Endothelial cell of umbilical vein (primary cell): ENCODE results near the gene PTGDS. TPM values are rescaled to one million over a fixed set of nuclear protein-coding genes. Genes with fewer than 3 reads are reported as not detected.

Experiments used
- BruUV-seq: library from RNA; stranded (reverse); fragments of 400-500 nt; replicated peaks from 2 replicates; lab custom pipeline; 2021; lab: Mats Ljungman, UMichigan
- CTCF ChIA-PET: fragments of 300-600, 350-600 bp; sonication (Branson Sonifier 250); formaldehyde crosslinking; loops from one replicate; lab custom pipeline; 2021; ENCODE audit warnings: antibody characterized with exemption, inconsistent platforms; lab: Charles Lee
- POLR2A ChIA-PET: fragments of 300-600, 350-600 bp; sonication (Branson Sonifier 250); formaldehyde crosslinking; loops from one replicate; lab custom pipeline; 2021; ENCODE audit warnings: antibody characterized with exemption, inconsistent platforms; lab: Charles Lee
- DNase-seq: peaks from one replicate; pipeline ENCODE4 v3.0.0-alpha.2; 2011; ENCODE audit warnings: low read depth, low spot score
- FAIRE-seq: peaks from 2 replicates; lab custom pipeline; 2011; peaks lifted over from hg19 to GRCh38; lab: Jason Lieb, UNC
- H2AFZ ChIP-seq: 2 replicates; pipeline ENCODE4 v1.6.0; 2012; ENCODE audit warnings: low read depth, low read length, control low read depth, inconsistent platforms
- H3K27ac ChIP-seq: 2 replicates; pipeline ENCODE4 v1.5.1; 2011; ENCODE audit warnings: low read depth, mild to moderate bottlenecking, control low read depth, low read length, moderate library complexity; ENCODE audit not compliant: insufficient read depth
- H3K27me3 ChIP-seq, 2 experiments: 2 replicates each; pipeline versions ENCODE4 v1.6.0 to v1.6.1; 2011; ENCODE audit warnings: low read length in 2 of 2, mixed read lengths in 1 of 2; ENCODE audit not compliant: control insufficient read depth in 2 of 2, insufficient read depth in 2 of 2
- H3K36me3 ChIP-seq, 2 experiments: 2 replicates in 1 of 2; 3 replicates in 1 of 2; pipeline ENCODE4 v1.5.1; 2011; ENCODE audit warnings: low read length in 2 of 2, mild to moderate bottlenecking in 1 of 2, moderate library complexity in 1 of 2; ENCODE audit not compliant: control insufficient read depth in 2 of 2, insufficient read depth in 2 of 2; ENCODE audit errors: extremely low read depth in 1 of 2
- H3K4me1 ChIP-seq: 3 replicates; pipeline ENCODE4 v1.5.1; 2011; ENCODE audit warnings: mild to moderate bottlenecking, low read length; ENCODE audit not compliant: control insufficient read depth, insufficient read depth; ENCODE audit errors: extremely low read depth
- H3K4me2 ChIP-seq: 2 replicates; pipeline ENCODE4 v1.6.1; 2011; ENCODE audit warnings: low read length, control low read depth, mixed read lengths; ENCODE audit not compliant: insufficient read depth
- H3K4me3 ChIP-seq, 3 experiments: fragments of 200-600 bp in 1 of 3; sonication (generic), shearing (Covaris generic) in 1 of 3; replicated peaks in 1 of 3; 2 replicates each; pipeline ENCODE4 v1.5.1; 2011 to 2016; ENCODE audit warnings: control low read depth in 3 of 3, low read length in 3 of 3, mild to moderate bottlenecking in 2 of 3, inconsistent platforms in 1 of 3, low read depth in 1 of 3, moderate library complexity in 1 of 3; ENCODE audit not compliant: insufficient read depth in 1 of 3
- H3K79me2 ChIP-seq: 2 replicates; pipeline ENCODE4 v1.6.0; 2012; ENCODE audit warnings: low read length, inconsistent platforms; ENCODE audit not compliant: control insufficient read depth, insufficient read depth
- H3K9ac ChIP-seq: replicated peaks from 2 replicates; pipeline ENCODE3; 2011; ENCODE audit warnings: low read length, control low read depth; ENCODE audit not compliant: insufficient read depth; ENCODE audit errors: extremely low read depth
- H3K9me1 ChIP-seq: replicated peaks from 3 replicates; pipeline ENCODE4 v1.6.0; 2011; ENCODE audit warnings: mild to moderate bottlenecking, low read length; ENCODE audit not compliant: control insufficient read depth, insufficient read depth; ENCODE audit errors: extremely low read depth
- H3K9me3 ChIP-seq: replicated peaks from 2 replicates; pipeline ENCODE4 v1.5.1; 2012; ENCODE audit warnings: low read length, inconsistent platforms; ENCODE audit not compliant: control insufficient read depth, insufficient read depth
- H4K20me1 ChIP-seq: replicated peaks from 2 replicates; pipeline ENCODE3; 2011; ENCODE audit warnings: mild to moderate bottlenecking, low read length; ENCODE audit not compliant: control insufficient read depth, insufficient read depth; ENCODE audit errors: extremely low read depth
- CTCF ChIP-seq, 2 donors: IDR thresholded peaks; 1 replicate in 1 of 2; 2 replicates in 1 of 2; pipeline ENCODE4 v1.5.1; 2011; ENCODE audit warnings: low read length in 2 of 2, mild to moderate bottlenecking in 2 of 2, moderate library complexity in 2 of 2, control low read depth in 1 of 2, inconsistent platforms in 1 of 2, low read depth in 1 of 2; ENCODE audit not compliant: insufficient read depth in 1 of 2; ENCODE audit errors: extremely low read depth in 1 of 2
- EZH2 ChIP-seq: IDR thresholded peaks from 2 replicates; pipeline ENCODE4 v1.6.1; 2012; ENCODE audit warnings: borderline replicate concordance, low read depth, mild to moderate bottlenecking, moderate library complexity, low read length, inconsistent platforms; ENCODE audit not compliant: severe bottlenecking
- FOS ChIP-seq: IDR thresholded peaks from 2 replicates; pipeline ENCODE4 v1.6.1; 2011; ENCODE audit warnings: mild to moderate bottlenecking, low read length, moderate library complexity, borderline replicate concordance; ENCODE audit not compliant: insufficient read depth
- GATA2 ChIP-seq: IDR thresholded peaks from 2 replicates; pipeline ENCODE4 v1.7.0; 2011; ENCODE audit warnings: low read depth, mild to moderate bottlenecking, moderate library complexity, mixed read lengths, low read length; ENCODE audit not compliant: insufficient read length, insufficient read depth
- JUN ChIP-seq: IDR thresholded peaks from 2 replicates; pipeline ENCODE4 v1.6.1; 2011; ENCODE audit warnings: borderline replicate concordance, low read depth; ENCODE audit not compliant: insufficient read length, insufficient read depth
- MAX ChIP-seq: IDR thresholded peaks from 2 replicates; pipeline ENCODE4 v1.6.1; 2011; ENCODE audit not compliant: insufficient read depth, insufficient read length
- MYC ChIP-seq: IDR thresholded peaks from one replicate; pipeline ENCODE4 v1.6.1; 2011; ENCODE audit warnings: mild to moderate bottlenecking, low read depth, low read length
- POLR2A ChIP-seq: IDR thresholded peaks from 2 replicates; pipeline ENCODE4 v1.6.1; 2012; ENCODE audit warnings: low read depth, mild to moderate bottlenecking, control low read depth, low read length
- POLR2AphosphoS5 ChIP-seq: IDR thresholded peaks from 2 replicates; pipeline ENCODE4 v1.6.1; 2012; ENCODE audit warnings: low read depth, mild to moderate bottlenecking, control low read depth, low read length, moderate library complexity; ENCODE audit not compliant: insufficient read depth
- dilution Hi-C: fragments of 300-500 bp; cut with MboI; formaldehyde crosslinking; loops from one replicate; pipeline ENCODE4 v1.15.0; 2019; ENCODE audit warnings: low sequenced_read_pairs; ENCODE audit not compliant: extremely low pct_ligation_motif_present
- intact Hi-C: fragments of 100-400 bp; cut with micrococcal nuclease; formaldehyde crosslinking; loops from one replicate; pipeline ENCODE4 v1.10.0; 2022
- polyA plus RNA-seq, 4 experiments: library from polyadenylated mRNA; depleted of rRNA in 3 of 4; stranded (reverse) in 3 of 4; unstranded in 1 of 4; fragments of >200 nt; gene quantifications; 2 replicates each; pipeline versions ENCODE4 v1.2.1 to v1.2.3, GENCODE V29; 2011 to 2012; ENCODE audit warnings: missing spikeins in 1 of 4
- total RNA-seq: library from RNA; stranded (reverse); gene quantifications from 2 replicates; pipeline ENCODE4 v1.2.3, GENCODE V29; 2021

PTGDS gene
- total and polyA plus RNA-seq, 2 donors (not counting 3 experiments of a cell fraction or from before 2014, with no cell fraction given): not detected

GRCh38 chr9:136952321-136952850 lies 24.9 kb upstream of the PTGDS start:
- FAIRE-seq: no peak
- POLR2A ChIA-PET: interaction anchor here (0.6 kb wide), 1 partner anchor 621 kb away, joined by 4 read pairs; no protein-coding TSS in a partner anchor
- DNase-seq: no peak
- TF ChIP-seq FOS (no peak), POLR2AphosphoS5 (no peak)
- H3K4me2 ChIP-seq: no peak overlapping the region
- H4K20me1 ChIP-seq: no peaks in the 10 kb centered on the region
- no peaks in the 10 kb centered on the region for H3K9me3 ChIP-seq
- no peak overlapping the region for H3K4me3 ChIP-seq
- no peaks in the 10 kb centered on the region for H3K9me1 ChIP-seq
- dilution Hi-C loops: no loop called here
- CTCF ChIA-PET: interaction anchor here (1.2 to 1.6 kb wide), 3 partner anchors 12 to 77 kb away, joined by 3 to 4 read pairs (median 3); no protein-coding TSS in a partner anchor
- H3K9ac ChIP-seq: no peak overlapping the region
- H3K27me3 ChIP-seq: no peaks in the 10 kb centered on the region
- no peaks in the 10 kb centered on the region for H3K36me3 ChIP-seq
- intact Hi-C loops: no loop called here
- H2AFZ ChIP-seq: no peak overlapping the region
- no TSS peak for BruUV-seq
- peaks cover 5% of the 10 kb centered on the region for H3K4me1 ChIP-seq
- H3K79me2 ChIP-seq: no peaks in the 10 kb centered on the region
- H3K27ac ChIP-seq: no peak overlapping the region

- FAIRE-seq: no peak
Measured at GRCh38 chr9:136952876-136953770, 24.2 kb upstream of the PTGDS start.

More at GRCh38 chr9:136952876-136953770, 24.2 kb upstream of the PTGDS start:
- H2AFZ ChIP-seq: no peak overlapping the region
- H3K4me2 ChIP-seq: no peak overlapping the region
- dilution Hi-C loops (no loop called here), intact Hi-C loops (no loop called here)
- H3K9me3 ChIP-seq: no peaks in the 10 kb centered on the region
- DNase-seq: no peak
- no peaks in the 10 kb centered on the region for H3K27me3 ChIP-seq
- peaks cover 5% of the 10 kb centered on the region for H3K4me1 ChIP-seq
- H3K27ac ChIP-seq: no peak overlapping the region
- H3K79me2 ChIP-seq: no peaks in the 10 kb centered on the region
- ChIA-PET POLR2A (interaction anchor here (0.6 kb wide), 1 partner anchor 622 kb away, joined by 4 read pairs; no protein-coding TSS in a partner anchor), CTCF (interaction anchor here (1.2 kb wide), 2 partner anchors 12 to 76 kb away, joined by 3 read pairs; no protein-coding TSS in a partner anchor)
- H3K36me3 ChIP-seq: no peaks in the 10 kb centered on the region
- no peak overlapping the region for H3K9ac ChIP-seq
- H3K4me3 ChIP-seq: no peak overlapping the region
- H3K9me1 ChIP-seq: no peaks in the 10 kb centered on the region
- no peaks in the 10 kb centered on the region for H4K20me1 ChIP-seq
- no TSS peak for BruUV-seq
- TF ChIP-seq CTCF (IDR thresholded peaks at IDR 0.05; ENCODE audit: extremely low read depth in 1 of 2, insufficient read depth in 1 of 2, low read depth in 1 of 2, low read length in 2 of 2) (no peak), JUN (no peak), EZH2 (no peak), MYC (no peak), POLR2A (no peak), POLR2AphosphoS5 (no peak), GATA2 (no peak), FOS (no peak), MAX (no peak)
